Activated CD4-positive, CD25-positive, alpha-beta regulatory T cell treated with anti-CD3 and anti-CD28 coated beads, Interleukin-2, amount 50 U/mL, for 16 hours (primary cell): ENCODE results near the gene CASP6.
"Not testable (repeated sequence)": the region's sequence is repeated elsewhere in the genome, so short reads cannot be mapped to it uniquely, and the experiment has no call there.

Experiments
- DNase-seq: peaks from one replicate; pipeline ENCODE4 v3.0.0-alpha.2; 2020; ENCODE audit warnings: low read depth, low spot score

Gene CASP6

GRCh38 chr4:109721033-109721432, 17.8 kb upstream of the CASP6 start:
- no peak for DNase-seq

- DNase-seq = no peak
These were observed 16.4 kb upstream of the CASP6 start for GRCh38 chr4:109719604-109720003.

- no peak for DNase-seq
These were observed 15.5 kb upstream of the CASP6 start for GRCh38 chr4:109718759-109719158.

- no peak for DNase-seq
These were observed 10.3 kb upstream of the CASP6 start for GRCh38 chr4:109713500-109713899.

GRCh38 chr4:109708990-109709389, 5.7 kb upstream of the CASP6 start:
- no peak for DNase-seq

- no peak for DNase-seq
These were observed 5.2 kb upstream of the CASP6 start for GRCh38 chr4:109708435-109708834.

GRCh38 chr4:109703664-109704361, 568 bp upstream of the CASP6 start:
- no peak for DNase-seq

GRCh38 chr4:109701566-109702410, 1.5 kb downstream of the CASP6 start:
- no peak for DNase-seq

GRCh38 chr4:109699553-109700225, 3.6 kb downstream of the CASP6 start:
- no peak for DNase-seq

GRCh38 chr4:109698656-109699055, 4.6 kb downstream of the CASP6 start:
- DNase-seq = no peak

- DNase-seq = no peak
These were observed 11.8 kb downstream of the CASP6 start for GRCh38 chr4:109691411-109691920.

GRCh38 chr4:109690690-109691410, 12.4 kb downstream of the CASP6 start:
- DNase-seq = no peak

- DNase-seq = no peak
These were observed 18.5 kb downstream of the CASP6 start for GRCh38 chr4:109684727-109685126.

GRCh38 chr4:109683621-109684253, 19.5 kb downstream of the CASP6 start:
- DNase-seq = no peak

GRCh38 chr4:109682875-109683274, 20.4 kb downstream of the CASP6 start:
- no peak for DNase-seq

GRCh38 chr4:109678925-109679324, 24.3 kb downstream of the CASP6 start:
- DNase-seq = not testable (repeated sequence)

GRCh38 chr4:109678472-109678871, 24.8 kb downstream of the CASP6 start:
- not testable (repeated sequence) for DNase-seq

- DNase-seq = no peak
These were observed 26.4 kb downstream of the CASP6 start for GRCh38 chr4:109676886-109677285.

GRCh38 chr4:109675843-109676242, 27.4 kb downstream of the CASP6 start:
- DNase-seq = no peak

GRCh38 chr4:109675181-109675580, 28.1 kb downstream of the CASP6 start:
- DNase-seq = no peak

- no peak for DNase-seq
These were observed 29.9 kb downstream of the CASP6 start for GRCh38 chr4:109673303-109673702.
